NCI-H2171 (cell line): ENCODE measurements around the gene ERP27.

ENCODE experiments used
- DNase-seq: peaks from one replicate; lab custom pipeline; 2025; lab: John Stamatoyannopoulos, UW

ERP27 gene

DNA sequence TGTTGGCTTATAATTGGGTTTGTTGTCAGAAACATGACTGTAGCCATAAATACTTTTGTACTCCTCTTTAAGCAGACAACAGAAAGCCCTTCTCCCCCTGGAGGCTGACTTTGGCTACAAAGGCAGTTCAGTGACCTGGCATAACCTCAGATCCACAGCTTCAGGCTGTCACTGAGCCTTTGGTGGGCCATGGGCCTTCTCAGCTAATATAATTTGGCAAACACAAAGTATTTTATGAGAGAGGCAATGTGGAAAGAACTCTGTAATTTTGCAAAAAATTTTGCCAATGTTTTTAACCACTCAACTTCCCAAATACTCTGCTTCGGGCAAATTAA is 37.1 kb downstream of the ERP27 start:
- no peak for DNase-seq

DNA sequence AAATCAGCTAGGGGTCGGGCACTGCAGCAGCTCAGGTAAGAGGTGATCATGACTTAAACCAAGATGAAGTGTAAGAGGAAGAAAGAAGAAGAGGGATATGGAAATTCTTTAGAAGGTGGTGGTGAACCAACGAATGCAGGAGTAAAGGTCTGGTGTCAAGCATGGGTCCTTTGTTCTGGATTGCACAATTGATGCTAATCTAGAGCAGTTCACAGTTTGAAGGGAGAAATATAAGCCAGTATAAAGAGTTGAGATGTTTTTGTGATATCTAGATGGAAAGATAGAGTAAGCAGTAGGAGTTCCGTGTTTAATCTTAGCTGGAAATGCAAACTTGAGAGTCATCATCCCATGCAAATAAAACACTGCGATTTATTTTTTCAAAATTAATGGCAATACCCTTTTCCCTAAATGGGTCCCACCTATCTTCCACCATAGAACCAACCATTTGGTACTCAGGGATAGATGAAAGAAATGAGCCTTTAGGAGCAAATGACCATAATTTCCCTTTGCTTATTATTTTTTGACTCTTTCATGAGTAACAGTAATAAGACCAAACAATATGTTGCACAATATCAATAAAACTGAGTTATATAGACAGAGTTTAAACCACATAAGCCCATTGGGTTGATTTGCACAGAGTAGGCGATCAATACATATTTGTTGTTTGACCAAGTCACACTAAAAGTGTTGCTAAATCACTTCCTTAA is 37.7 kb downstream of the ERP27 start:
- DNase-seq, result no peak

DNA sequence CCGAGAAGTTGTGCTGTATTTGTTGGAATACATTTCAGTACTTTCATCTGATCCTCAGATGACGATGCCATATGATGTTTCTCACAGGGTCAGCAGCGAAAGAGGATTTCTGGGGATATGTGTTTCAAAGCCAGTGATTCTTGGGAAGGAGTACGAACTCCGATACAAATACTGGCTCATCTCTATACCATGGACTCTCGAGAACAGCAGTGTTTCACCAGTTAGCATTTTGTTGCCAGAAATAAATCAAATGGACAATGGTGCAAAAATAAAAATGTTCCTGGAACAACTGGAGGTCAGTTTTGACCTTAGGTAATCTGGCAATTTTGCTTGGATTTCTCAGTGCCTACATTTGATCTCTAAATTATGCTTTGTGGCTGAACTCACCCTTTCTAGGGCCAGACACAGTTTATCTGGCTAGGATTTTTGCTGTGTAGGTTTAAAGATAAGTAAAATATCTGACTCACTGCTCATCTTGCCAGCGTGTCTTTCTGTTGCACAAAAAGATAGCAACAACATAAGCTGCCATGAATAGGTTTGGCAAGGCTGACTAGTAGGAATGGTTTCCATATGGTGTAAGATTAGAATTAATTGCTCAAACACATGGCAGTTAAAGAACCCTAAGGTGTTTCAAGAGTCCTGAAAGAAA is 41.7 kb downstream of the ERP27 start:
- DNase-seq, result peak; percentile 14

GRCh38 chr12:14893506-14894250 is 44.7 kb downstream of the ERP27 start:
- no peak for DNase-seq

DNA sequence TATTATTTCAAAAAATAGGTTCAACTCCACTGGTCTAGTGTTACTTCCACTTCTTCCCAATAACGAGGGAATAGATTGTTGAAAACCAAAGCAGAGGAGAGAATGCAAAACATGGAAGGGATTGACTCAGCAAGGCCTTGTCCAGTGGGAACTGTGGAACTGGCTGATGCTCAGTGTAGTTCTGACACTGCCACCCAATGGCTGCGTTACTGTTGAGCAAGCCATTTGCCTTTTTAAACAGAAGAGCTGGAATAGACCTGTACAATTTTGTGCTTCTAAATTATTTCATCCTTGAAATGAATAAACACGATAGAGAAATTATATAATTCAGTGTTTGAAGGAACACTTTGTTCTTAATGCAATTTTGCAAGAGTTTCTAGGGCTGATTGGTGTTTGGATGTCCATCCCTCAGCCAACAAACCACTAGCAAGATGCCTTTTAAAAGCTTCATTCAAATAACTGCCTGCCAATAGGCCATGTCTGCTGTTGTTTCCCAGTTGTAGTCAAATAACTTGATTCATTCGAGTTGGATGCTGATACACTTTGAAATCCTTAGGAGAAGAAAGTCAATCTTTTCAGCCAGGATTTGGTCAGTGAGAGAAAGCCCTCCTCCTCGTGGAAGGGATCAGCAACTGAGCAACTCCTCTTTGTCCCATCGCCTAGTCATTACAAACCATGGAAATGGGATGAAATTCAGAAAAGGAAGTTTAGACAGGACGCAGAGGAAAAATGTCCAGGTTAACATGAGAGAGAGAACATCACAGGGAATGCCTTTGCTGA is 45.4 kb downstream of the ERP27 start:
- no peak for DNase-seq

- DNase-seq, result no peak
Observed at GRCh38 chr12:14890701-14891100, 47.6 kb downstream of the ERP27 start.

DNA sequence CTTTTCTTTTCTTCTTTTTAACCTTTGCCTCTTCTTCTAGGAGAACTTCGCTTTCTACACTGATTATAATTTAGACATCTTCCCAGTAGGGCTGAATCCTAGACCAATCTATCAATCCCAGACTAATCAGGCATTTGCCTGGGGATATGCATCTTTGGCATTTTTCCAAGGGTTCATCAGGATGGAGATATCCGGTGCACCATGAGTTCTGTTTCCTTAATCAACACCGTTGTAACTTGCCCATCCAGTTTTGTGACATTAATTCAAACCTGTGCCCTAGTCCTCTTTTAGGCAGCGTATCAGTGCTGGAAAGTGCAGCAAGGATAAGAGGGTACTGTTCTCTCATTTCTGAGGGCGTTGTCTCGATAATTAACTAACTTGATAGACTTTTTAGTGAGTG is 52.1 kb downstream of the ERP27 start:
- no peak for DNase-seq

GRCh38 chr12:14885718-14886221 is 52.6 kb downstream of the ERP27 start, which contains the start of gene MGP:
Gene MGP, minus strand, starts transcription at chr12:14885854. Its CDS starts 63 bp downstream, at chr12:14885791.
- no peak for DNase-seq

GRCh38 chr12:14884458-14884878 is 53.9 kb downstream of the ERP27 start:
- peak; percentile 42 for DNase-seq

DNA sequence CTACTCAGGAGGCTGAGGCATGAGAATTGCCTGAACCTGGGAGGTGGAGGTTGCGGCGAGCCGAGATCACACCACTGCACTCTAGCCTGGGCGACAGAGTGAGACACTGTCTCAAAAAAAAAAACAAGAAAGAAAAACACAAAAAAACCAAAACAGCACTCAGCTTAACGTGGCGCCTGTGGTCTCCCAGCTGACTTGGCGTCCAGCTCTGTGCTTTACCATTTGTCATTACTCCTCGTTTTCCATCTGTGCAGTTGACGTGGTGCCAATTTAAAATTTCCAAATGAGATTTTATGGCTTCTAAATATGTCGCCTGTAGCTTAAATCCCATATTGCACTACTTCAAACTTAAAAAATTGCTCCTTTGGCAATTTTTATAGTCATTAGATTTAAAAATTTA is 54.7 kb downstream of the ERP27 start:
- DNase-seq, result peak; percentile 72

DNA sequence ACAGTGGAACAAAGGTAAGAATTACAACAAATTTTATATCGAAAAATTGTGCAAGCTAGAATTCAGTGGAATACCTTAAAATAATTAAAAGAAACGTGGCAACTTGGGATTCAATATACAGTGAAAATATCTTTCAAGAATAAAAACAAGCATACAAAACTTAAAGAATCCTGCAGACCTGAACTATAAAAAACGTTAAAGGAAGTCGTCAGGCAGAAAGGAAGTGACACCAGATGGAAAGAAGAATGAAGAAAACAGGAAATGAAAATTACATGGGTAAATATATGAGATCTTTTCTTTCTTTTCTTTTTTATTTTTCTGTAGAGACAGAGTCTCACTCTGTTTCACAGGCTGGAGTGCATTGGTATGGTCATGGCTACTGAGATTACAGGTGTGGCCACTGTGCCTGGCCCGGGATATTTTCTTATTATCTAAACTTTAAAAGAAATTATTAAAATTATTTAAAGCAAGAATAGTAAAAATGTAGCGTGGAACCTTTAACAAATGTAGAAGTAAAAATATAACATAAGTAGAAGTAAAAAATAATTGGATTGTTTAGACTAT is 57.4 kb downstream of the ERP27 start:
- no peak for DNase-seq

- DNase-seq, result no peak
Observed at GRCh38 chr12:14879222-14879933, 59.0 kb downstream of the ERP27 start.

GRCh38 chr12:14878488-14878887 is 59.8 kb downstream of the ERP27 start:
- DNase-seq, result no peak

DNA sequence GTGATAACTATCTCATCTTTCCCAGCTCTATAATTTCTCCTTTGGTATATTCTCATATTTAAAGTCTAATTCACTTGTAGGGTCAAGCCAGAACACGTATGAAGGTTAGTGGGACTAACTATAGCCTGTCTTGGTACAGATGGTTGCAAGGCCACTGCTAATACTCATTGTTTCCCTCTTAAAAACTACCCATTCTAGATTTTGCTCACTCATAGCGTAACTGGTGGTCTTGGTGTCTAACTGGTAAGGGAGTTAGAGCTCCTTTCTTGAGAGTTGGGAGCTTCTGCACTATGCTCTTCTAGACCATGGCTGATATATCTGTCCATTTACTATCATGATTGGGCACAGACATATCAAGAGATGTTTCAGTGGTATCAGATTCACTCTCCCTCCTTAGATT is 61.5 kb downstream of the ERP27 start:
- no peak for DNase-seq

- no peak for DNase-seq
Observed at GRCh38 chr12:14874882-14875281, 63.5 kb downstream of the ERP27 start.

DNA sequence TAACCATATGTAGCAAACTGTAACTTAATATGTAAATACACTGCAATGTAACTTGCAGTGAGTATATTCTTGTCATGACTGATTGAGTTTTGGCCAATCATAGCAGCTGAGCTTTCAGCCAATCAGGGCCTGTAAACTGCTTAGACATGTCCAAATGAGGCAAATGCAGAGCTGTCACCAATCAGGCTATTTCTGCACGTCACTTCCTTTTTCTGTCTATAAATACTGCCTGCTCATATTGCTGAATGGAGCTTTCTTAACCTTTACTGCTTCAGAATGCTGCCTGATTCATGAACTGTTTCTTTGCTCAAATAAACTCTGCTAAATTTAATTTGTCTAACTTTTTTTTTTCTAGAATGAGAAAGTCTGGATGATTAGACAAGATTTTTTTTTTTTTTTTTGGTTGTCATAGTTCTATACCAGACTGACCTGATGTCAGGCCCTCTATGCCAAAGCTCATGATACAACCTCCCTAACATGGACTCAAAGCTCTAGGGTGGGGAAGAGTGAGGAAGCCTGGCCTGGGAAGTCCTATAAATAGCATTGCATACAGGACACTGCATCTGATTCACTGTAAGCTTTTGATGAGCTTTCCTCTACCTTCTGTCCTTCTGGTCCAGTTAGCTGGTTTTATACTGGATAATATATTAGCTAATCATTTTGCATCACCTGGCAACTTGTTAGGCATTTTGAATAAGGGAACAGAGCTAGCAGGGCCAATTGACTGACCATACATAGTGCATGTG is 64.7 kb downstream of the ERP27 start:
- peak; percentile 51 for DNase-seq

DNA sequence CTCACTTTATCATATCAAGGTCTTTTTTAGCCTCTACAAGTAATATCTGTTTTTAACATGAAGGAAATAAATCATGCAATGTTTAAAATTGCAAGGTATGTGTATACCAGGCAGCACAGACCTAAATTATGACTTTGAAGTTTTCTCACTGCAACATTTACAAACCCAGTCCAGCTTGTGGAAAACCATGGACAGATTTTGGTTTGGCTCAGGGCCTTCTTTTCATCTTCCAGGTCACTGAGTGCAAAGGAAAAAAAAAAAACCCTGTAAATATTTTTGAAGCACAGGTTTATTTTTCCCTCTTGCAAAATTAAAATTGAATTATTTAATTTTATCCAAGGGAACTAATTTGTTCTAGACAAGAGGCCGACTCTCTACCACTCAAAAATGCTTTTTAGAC is 66.5 kb downstream of the ERP27 start:
- DNase-seq, result no peak

GRCh38 chr12:14871247-14871646 is 67.1 kb downstream of the ERP27 start:
- DNase-seq, result no peak

GRCh38 chr12:14868916-14869506 is 69.3 kb downstream of the ERP27 start:
- DNase-seq, result no peak
